HG02610 (cell line): ENCODE results near the gene HBEGF.
A peak's percentile ranks its signal among the peaks of the same experiment; 100 is the strongest.

ENCODE experiments used
- ATAC-seq: cut with Tn5 transposase; IDR thresholded peaks from one replicate; pipeline ENCODE4 v1.9.1; 2021; ENCODE audit warnings: mild to moderate bottlenecking, moderate library complexity; ENCODE audit not compliant: unreplicated experiment

Gene HBEGF

GRCh38 chr5:140338336-140338735 lies 8.1 kb downstream of the HBEGF start:
- no peak for ATAC-seq

DNA sequence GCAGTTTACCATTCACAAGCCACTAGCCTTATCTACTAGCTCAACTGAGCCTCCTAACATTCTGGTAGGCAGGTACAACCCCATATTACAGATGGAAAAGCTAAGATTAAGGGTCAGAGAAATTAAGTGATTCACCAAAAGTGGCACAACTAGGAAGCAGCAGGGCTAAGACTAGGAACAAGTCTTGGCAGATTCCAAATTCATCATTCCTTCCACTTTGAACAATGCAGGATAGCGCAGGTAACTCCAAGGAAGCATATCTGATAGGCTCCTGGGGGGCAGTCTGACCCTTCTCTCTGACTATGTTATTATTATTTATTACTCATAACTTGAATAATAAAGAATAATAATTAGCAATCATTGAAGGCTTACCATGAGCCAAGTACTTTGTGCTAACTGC lies 8.5 kb downstream of the HBEGF start:
- no peak for ATAC-seq

- no peak for ATAC-seq
Measured at GRCh38 chr5:140336388-140336787, 10.0 kb downstream of the HBEGF start.

DNA sequence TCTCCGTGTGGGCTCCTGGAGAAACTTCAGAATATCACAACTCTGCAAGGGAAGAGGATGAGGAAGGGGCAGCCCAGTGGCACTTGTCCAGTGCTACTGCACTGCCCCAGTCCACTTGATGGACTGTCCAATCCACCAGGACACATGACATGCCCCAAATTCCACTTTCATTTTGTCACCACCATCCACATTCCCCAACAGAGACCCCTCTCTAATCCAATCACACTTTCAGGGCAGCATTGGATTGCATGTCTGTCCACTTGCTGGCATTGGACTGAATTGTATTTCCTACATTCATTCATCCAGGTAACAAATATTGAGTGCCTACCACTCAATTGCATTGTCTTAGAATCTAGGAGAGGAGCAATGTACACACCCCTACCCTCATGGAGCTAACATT lies 14.8 kb downstream of the HBEGF start:
- no peak for ATAC-seq

GRCh38 chr5:140329739-140330481 lies 16.5 kb downstream of the HBEGF start:
- ATAC-seq = no peak

GRCh38 chr5:140328036-140328764 lies 18.2 kb downstream of the HBEGF start:
- ATAC-seq = peak; percentile 49

DNA sequence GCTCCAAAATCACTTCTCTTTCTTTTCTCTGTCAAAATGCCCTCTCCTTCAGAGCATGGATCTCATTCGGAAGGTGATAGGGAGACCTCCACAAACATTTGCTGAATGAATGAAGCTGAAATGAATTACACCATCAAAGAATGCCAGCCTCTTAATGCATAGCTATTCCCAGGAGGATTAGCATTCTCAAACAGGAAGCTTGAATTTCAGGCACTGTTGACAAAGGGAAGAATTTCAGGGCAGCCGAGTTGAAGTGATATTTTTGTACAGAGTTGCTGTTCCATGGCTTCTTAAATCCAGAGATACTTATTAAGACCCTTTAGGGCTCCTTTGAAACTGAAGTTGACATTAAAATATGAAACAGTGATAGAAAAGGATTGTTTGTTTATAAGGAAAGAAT lies 18.8 kb downstream of the HBEGF start:
- no peak for ATAC-seq

- no peak for ATAC-seq
Measured at GRCh38 chr5:140325486-140325885, 20.9 kb downstream of the HBEGF start.

DNA sequence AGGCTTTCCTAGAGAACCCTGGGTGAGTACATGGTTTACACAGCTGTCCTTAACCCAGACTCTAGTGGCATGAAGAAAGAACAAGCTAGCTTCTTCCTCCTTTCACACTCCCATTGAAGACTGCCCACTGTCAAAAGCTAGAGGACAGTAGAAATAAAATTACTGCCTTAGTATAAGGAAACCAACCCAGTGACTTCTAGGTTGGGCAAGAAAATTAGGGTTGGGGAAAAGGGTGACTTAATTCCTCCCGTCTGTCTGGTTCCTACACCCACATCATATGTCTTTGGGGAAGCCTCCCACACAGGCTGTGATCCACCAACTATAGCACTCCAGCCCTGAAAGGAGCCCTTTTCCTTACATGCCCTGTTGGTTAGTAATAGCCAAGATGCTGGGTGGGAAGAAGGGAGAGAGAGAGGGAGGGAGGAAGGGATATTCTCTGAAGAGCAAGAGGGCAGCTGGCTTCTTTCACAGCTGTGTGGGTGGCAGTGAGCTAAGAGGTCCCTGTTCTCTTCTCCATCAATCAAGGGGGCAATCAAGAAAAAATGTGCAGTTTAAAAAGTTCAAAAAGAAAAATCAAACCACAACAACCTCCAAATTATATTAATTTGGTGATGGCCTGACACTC lies 21.7 kb downstream of the HBEGF start:
- no peak for ATAC-seq

DNA sequence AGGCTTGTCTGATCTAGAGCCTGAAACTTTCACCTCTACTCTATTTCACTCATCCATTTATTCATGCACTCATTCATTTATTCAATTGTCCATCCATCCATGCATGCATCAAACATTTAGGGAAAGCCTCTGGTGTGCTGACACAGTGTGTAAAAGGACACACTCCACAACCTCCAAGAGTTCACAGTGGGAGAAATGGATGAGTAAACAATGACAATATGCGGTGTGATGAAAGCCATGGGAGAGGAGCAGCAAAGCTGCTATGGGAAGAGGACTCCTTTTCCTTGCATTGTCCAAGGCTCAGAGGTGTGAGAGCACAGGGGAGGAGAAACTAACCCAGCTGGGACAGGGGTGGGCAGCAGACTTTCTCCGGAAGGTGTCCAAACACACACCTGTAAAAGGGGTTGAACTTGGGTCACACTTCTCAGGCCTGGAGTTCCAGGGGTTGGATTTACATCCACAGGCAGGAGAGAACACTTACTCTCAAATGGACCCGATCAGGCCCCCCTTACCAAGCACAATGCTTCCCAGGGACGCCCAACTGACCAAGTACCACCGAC lies 22.3 kb downstream of the HBEGF start:
- no peak for ATAC-seq

GRCh38 chr5:140322751-140323731 lies 23.4 kb downstream of the HBEGF start:
- no peak for ATAC-seq

GRCh38 chr5:140321796-140322195 lies 24.6 kb downstream of the HBEGF start:
- no peak for ATAC-seq

DNA sequence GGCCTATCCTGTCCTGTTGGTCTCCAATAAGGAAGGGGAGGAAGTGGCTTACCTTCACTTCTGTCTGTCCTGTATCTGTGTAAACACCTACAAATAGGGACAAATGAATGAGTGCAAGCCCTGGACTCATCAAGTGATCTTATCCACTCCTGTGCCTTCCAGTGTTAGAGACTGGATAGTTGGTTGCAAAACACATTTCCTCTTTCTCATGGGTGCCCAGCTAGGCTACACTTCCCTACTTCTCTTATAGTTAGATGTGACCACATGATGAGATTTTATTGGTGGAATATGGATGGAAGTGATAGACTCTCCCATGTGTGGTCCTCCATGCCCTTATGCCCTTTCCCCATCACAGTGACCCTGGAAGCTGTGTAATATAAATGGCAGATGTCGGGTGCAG lies 26.6 kb downstream of the HBEGF start:
- no peak for ATAC-seq

DNA sequence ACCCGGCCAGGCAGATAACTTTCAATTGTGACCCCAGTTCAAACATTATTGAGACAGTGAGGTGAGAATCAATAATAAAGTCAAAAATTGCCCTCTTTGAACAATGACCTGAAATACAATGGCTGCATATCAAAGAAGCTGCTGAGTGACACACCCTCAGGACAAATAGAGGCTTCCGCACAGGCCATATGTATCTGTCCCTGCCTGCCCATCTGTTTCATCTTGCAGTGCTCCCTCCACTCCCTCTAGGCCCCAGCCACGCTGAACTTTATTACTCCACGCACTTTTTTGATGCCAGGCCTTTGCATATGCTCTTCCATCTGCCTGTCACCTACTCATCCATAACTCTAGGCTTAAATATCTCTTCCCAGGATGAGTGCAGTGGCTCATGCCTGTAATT lies 27.6 kb downstream of the HBEGF start:
- no peak for ATAC-seq

GRCh38 chr5:140317859-140318258 lies 28.5 kb downstream of the HBEGF start:
- no peak for ATAC-seq

DNA sequence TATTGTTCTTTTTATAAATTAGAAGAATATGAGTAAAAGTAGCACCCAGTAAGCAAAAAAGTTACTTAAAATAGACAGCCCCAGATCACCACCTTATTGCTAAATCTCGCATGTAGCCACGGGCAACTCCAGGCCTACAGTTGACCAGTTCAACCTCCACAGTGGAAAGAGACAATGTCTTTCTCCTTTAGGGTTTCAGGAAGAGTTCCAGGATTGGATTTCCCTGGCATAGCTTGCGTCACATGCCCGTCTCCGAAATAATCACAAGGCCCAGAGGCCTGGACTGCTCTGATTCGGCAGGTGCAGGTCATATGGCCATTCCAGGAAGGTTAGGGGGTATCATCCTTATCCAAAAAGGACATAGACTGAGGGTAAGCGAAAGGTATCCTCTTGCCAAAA lies 33.6 kb downstream of the HBEGF start:
- ATAC-seq = no peak

DNA sequence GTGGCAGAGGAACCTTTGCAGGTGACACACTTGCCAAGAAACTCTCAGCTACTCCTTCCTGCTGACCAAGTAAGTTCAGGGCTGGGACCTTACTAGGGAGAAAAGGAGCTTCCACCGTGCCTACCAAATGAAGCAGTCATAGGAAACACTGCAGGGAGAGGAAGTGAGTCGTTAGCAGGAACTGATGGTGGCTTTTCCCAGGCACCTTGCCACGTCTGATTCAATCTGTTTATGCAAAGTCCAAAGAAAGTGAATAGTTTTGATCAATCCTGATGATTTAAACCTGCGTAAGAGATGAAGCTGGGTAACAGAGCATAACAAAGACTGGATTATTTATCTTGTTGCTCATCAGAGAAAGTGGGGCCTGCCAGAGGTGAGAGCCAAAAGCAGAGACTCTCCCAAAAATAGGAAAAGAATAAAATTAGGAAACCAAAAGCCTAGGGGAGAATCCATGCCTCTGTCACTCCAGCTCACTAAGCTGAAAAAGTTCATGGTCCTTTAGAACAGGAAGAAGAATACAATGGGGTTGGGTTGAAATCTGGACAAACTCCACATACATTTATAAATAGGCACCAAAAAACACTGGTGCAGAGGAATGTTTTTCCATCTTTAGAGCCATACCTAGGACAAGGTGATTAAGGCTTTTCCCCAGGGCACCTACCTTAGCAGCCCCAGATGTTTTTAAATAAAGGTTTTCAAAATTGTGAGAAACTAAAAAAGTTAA lies 34.2 kb downstream of the HBEGF start:
- ATAC-seq = no peak

DNA sequence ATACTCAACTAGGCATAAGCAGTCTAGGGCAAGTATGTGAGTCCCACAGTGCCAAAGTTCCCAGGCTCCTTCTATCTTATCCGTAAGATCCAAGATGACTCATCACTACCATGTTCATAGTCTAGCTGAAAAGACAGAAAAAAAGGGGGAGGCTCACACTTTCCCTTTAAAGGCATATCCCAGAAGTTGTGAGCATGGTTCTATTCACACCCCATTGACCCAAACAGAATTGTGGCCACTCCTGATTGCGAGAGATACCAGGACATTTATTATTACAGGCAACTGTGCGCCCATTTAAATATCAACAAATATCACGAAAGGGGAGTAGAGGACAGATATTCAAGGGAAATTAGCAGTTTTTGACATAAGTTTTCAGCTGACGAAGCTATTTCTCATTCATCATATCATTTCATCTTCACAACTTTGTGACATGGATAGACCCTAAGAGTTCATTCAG lies 35.4 kb downstream of the HBEGF start:
- no peak for ATAC-seq

- ATAC-seq = no peak
Measured at GRCh38 chr5:140310434-140310833, 36.0 kb downstream of the HBEGF start.

DNA sequence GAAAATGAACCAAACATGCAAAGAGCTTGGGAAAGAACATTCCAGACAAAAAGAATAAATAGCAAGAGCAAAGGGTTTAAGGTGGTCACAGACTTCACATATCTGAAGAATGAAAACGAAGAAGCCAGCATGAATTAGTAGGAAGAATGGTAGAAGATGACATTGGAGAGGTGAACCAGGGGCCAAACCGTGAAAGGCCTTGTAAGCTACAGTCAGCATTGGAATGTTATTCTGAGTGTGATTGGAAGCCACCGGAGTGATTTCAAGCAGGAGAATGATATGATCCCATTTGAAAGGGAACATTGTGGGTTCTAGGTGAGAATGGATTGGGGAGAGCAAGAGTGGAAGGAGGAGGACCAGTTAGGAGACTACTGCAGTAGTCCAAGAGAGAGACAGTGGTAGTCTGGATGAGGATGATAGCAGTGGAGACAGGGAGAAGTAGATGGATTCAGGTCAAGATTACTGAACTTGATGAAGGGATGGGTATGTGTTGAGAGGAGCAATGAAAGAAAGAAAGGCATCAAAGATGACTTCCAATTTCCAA lies 36.6 kb downstream of the HBEGF start:
- ATAC-seq = no peak
